GM18861 (cell line): Measurements from ENCODE around the gene NUP205.

Experiments used
- ATAC-seq: cut with Tn5 transposase; IDR thresholded peaks from one replicate; pipeline ENCODE4 v1.9.1; 2021; ENCODE audit not compliant: unreplicated experiment

NUP205 gene

DNA sequence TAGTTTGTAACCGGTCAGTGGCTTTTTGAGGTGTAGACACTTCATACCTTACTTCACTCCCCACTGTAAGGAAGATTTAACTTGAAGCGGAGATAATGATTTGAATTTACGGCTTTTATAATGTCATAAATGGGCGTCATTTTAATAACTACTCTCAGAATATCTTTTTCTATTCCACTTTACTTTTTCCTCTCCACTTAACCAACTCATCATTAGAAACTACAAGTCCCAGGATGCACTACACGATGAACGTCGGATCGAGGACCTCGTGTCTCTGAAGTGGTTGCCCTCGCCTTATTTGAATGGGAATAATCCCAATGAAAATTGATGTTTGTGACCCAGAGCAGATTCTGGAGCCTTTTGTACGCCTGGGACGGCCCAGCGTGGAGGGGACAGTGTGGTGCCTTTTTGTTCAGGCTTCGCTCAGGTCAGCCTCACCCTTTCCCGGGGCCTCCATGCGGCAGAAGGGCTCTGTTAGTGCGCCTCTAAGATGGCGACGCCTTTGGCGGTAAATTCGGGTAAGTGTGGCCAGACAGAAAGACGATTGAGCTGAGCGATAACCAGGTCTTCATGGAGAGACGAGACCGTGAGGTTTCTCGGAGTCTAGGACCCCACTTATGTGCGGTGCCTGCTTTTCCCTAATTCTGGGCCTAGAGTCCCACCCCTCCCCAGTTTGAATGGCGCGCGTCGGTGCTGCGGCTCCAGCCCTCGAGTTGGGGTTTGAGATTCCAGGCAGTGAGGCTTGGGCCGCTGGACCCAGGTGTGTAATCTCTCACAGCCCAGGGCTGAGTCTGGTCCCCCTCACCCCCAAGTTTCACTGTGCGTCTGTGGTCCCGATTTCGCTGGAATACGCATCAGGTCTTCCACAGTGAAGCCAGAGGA, at the start of gene NUP205:
TSS of gene NUP205 (plus strand) at position 463 of the 882 bp plus-strand sequence. CDS start at position 491, 28 bp downstream.
- ATAC-seq: peak; percentile 69

DNA sequence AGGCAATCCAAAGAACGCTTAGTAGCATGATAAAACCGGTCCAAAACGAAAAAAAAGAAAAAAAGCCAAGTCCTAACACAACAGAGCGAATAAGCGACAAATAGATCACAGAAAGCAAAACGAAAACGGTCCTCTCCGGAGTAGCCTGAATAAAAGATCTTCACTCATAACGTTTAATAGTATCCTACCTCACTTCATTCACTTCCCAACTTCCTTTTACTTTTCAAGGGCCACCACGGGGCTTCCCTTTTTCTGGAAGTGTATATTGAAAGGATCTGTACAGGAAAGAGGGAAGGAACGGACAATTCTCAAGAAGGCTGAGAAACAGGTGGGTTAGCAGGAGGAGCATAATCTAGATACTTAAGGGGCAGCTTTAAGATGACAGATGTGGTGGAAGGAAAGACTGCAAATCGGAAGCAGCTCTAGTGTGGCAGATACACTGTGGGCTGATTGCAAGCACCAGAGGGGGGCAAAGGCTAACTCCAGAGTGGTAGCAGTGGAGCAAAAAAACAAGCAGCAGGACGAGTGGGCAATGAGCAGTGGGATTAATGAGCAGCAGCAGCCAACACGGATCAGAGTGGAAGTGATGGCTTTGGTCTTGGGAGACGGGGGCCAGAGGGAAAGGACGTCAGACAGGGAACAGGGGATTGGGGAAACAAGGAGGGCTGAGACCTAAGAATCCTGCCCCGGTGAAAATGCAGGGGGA, 48.7 kb upstream of the NUP205 start:
- ATAC-seq: peak; percentile 33

- ATAC-seq: no peak
These were observed 48.2 kb upstream of the NUP205 start for GRCh38 chr7:135509589-135509838.

GRCh38 chr7:135509839-135510591, 47.7 kb upstream of the NUP205 start, which contains the start of gene CNOT4:
CNOT4 (minus strand) TSS chr7:135510102; CDS start chr7:135438331, 71,771 bp downstream.
- ATAC-seq: peak; percentile 91

GRCh38 chr7:135510592-135511183, 47.0 kb upstream of the NUP205 start:
- ATAC-seq: no peak

DNA sequence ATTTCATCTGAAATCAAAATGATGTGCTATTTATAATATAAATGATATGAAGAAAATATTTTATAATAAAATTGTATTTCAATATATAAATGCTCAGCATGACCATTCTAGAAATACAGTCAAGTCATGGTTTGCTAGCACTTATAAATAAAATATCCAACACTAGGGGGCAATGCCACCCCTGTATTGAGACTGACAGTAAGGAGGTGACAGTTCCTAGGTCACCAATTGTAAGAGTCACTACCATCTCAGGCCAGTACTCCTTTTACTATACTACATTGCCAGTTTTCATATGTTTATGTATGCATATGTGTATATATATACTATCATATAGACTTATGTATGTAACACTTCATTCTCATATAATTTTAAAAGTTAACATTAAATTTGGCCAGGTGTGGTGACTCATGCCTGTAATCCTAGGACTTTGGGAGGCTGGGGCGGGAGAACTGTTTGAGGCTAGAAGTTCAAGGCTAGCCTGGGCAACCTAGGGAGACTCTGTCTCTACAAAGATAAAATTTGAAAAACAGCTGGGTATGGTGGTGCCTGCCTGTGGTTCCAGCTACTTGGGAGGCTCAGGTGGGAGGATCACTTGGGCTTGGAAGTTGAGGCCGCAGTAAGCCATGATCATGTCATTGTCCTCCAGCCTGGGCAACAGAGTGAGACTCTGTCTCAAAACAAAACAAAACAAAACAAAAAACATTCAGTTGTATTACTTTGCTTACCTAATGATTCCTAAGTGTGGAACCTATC, 45.4 kb upstream of the NUP205 start:
- ATAC-seq: peak; percentile 56

- ATAC-seq: no peak
These were observed 42.9 kb upstream of the NUP205 start for GRCh38 chr7:135514856-135515255.

DNA sequence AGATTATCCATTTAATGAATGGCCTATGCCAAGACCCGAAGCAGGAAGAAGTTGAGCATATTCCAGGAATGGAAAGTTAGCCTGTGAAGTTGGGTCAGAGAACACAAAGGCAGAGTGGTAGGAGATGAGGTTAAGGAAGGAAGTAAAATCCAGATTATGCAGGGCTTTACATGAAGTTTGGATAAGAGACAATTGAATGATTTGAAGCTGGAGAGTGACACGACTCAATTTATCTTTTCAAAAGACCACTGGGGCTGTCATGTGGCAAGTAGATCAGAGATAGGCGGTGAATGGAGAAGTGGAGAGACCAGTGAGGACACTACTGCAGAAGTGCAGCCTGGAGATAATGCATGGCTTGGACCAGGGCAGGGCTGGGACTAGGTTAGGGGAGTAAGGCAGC, 40.7 kb upstream of the NUP205 start:
- ATAC-seq: no peak

GRCh38 chr7:135518748-135519147, 39.0 kb upstream of the NUP205 start:
- no peak for ATAC-seq

GRCh38 chr7:135519233-135519688, 38.5 kb upstream of the NUP205 start:
- ATAC-seq: no peak

DNA sequence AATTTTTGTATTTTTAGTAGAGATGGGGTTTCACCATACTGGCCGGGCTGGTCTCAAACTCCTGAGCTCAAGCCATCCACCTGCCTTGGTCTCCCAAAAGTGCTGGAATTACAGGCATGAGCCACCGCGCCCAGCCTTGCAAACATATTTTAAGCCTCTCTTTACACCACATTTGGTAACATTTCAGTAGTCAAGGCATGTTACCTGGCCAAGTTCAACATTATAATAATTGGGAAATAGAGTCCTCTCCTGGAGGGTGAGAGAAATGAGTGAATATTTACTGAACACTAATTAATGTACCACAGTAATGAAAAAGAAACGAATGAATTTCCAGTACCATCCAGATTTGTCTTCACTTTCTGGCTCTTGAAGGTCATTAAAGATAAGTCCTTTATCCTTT, 37.8 kb upstream of the NUP205 start:
- ATAC-seq: no peak

DNA sequence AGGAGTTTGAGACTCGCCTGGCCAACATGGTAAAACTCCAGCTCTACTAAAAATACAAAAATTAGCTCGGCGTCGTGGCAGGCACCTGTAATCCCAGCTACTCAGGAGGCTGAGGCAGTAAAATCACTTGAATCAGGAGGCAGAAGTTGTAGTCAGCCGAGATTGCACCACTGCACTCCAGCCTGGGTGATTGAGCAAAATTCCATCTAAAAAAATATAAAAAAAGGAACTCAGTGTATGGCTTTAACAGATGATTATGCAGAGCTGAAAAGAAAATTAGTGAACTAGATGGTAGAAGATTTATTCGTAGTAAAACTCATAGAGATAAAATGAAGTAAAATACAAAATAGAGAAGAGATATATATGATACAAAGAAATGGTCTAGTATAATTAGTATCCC, 35.2 kb upstream of the NUP205 start:
- ATAC-seq: no peak

DNA sequence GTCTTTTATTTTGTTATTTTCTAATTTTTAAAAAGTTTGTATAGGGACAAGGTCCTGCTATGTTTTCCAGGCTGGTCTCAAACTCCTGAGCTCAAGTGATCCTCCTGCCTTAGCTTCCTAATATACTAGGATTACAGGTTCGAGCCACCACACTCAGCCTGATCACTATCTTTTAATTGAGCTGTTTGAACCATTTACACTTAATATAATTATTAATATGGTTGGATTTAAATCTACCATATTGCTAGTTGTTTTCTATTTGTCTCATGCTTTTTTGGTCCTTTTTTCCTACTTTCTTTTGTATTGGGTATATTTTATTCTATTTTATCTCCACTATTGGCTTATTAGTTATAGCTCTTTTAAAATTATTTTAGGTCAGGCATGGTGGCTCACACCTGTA, 34.6 kb upstream of the NUP205 start:
- ATAC-seq: no peak

- ATAC-seq: no peak
These were observed 32.3 kb upstream of the NUP205 start for GRCh38 chr7:135525426-135525825.

DNA sequence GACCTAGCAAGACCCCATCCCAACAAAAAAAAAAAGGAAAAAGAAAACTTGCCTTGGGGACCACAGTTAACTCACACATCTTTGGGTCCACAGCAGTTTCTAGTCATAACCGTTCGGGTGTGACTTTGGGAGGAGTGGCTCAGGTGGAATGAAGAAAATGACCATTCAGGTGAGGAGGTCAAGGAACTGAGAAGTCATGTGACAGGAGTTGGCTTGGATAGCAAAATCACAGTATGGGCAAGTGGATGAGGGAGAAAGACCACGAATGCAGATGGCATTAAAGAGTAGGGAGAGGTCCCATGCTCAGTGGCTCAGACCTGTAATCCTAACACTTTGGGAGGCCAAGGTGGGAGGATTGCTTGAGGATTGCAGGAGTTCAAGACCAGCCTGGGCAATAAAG, 30.7 kb upstream of the NUP205 start:
- ATAC-seq: no peak

- ATAC-seq: no peak
These were observed 21.6 kb upstream of the NUP205 start for GRCh38 chr7:135536150-135536549.

DNA sequence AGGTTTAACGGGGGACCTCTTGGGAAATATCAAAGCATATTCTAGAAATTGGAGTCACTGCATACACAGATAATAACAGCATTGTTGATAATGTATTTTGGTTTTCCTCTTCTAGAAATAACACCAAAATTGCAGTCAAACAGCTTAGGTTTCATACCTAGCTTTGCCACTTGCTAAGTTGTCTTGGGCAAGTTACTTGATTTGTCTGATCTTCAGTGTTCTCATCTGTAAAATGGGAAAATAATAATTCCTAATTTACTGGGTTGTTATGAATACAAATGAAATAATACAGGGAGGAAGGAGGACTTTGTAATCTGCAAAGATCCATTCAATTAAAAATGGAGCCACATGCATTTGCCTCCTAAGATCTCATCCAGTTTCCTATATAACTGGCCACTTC, 20.3 kb upstream of the NUP205 start:
- ATAC-seq: no peak

DNA sequence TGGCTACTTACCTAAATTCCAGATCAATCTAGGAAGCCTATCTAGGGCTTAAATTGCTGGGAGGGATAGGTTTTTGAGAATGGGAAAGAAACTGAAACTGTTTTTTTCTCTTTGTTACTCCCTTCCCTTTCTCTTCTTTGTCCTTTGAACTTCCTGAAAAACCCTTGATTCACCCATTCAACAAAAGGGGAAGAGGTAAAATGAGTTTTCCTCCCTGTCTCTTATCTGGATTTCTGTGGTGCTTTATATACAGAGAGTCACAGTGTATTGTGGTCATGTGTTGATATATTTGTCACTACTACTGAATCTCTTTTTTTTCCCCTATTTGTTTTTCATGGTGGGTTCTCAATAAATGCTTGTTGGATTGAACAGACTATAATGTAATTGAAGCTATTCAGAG, 19.8 kb upstream of the NUP205 start:
- ATAC-seq: no peak

GRCh38 chr7:135538376-135538775, 19.3 kb upstream of the NUP205 start:
- ATAC-seq: no peak

GRCh38 chr7:135539629-135540028, 18.1 kb upstream of the NUP205 start:
- ATAC-seq: no peak

- no peak for ATAC-seq
These were observed 16.7 kb upstream of the NUP205 start for GRCh38 chr7:135541029-135541428.
